HG03025 (cell line): ENCODE measurements around the gene BRD1.
"Not testable (repeated sequence)": the region's sequence is repeated elsewhere in the genome, so short reads cannot be mapped to it uniquely, and the experiment has no call there.

Experiments
- ATAC-seq: cut with Tn5 transposase; IDR thresholded peaks from one replicate; pipeline ENCODE4 v1.9.1; 2021; ENCODE audit warnings: mild to moderate bottlenecking, moderate library complexity; ENCODE audit not compliant: unreplicated experiment, low FRiP score

BRD1 gene

DNA sequence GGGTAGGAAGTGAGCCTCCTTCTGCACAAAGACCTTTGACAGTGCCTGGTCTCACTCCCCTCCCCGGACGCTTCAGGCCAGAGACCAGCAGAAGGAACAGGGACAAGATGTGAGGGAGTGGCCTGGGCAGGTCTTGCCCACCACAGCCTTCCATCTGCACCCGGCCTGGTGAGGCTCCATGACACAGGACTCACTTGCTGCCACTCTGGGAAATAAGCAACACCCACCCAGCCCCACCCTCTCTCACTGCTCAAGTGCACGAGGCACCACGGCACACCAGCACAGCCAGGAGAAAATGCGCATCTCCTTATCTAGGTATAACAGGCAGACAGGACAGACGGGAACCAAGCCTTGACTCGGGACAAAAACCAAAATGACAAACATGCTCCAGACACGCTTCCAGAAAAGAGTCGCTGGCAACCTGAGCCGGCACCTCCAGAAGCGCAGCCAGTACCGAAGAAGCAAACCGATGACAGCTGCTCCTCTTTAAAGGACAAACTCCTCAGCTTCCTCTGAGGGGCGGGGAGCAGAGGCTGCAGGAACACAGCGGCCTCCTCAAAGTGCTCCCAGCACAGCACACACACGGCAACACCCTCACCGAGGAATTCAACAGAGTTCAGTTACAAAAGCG, 41.7 kb downstream of the BRD1 start:
- ATAC-seq: no peak

DNA sequence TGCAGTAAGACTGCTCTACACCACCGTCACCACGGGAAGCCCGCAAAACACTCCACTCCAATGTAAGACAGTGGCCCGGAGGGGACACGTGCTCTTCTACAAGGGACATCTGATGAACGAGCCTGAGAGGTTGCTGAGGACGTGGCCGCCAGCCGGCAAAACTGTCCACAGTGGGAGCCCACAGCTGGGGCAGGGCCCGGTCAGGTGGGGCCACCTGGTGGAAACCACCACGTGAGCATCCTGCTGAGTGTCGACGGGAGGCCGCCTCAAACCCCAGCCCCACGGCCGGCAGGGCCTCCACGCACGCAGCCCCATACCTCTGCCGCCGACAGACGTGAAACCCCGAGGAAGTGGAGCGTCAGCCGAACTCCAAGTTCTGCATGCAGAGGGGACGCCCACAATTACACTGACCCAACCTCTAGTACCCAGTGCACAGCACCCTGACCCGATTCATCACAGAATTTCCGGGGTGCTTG, 42.6 kb downstream of the BRD1 start:
- no peak for ATAC-seq

DNA sequence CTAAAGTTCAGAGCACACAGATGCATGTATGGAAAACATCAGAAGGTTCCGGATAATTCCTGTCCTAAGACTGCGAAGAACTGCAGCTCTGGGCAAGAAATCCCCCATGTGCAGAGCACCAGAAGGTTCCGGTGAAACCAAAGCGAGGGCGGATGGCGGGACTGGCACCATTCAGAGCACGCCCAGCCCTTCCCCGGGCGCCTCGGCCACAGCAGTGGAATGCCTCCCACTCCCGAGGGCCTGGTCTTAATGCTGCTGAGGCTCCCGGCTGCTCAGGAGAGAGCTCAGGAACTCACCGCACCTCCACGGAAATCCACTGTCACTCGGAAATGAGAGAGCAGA, 43.1 kb downstream of the BRD1 start:
- no peak for ATAC-seq

DNA sequence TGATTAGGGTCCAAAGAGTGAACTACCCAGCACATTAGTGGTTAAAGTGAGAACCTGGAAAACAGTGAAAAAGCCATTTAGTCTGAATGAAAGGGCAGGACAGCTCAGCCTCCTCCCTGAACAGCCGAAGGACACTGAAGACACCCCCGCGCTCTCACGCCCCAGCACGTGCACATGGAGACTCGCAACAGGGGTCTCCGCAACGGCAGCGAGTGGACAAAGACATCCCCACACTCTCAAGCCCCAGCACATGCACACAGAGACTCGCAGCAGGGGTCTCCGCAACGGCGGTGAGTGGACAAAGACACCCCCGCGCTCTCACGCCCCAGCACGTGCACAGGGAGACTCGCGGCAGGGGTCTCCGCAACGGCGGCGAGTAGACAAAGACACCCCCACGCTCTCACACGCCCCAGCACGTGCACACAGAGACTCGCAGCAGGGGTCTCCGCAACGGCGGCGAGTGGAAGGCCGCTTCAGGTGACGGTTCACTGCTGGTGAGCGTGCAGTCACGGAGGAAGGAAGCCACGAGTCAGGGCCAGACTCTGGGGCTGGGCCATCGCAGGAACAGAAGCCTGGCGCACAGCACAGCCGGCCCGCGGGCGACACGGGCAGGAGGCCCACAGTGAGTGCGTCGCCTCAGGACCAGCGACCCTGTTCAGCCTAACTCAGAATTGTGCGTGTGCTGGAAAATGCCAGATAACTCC, 43.6 kb downstream of the BRD1 start:
- no peak for ATAC-seq

DNA sequence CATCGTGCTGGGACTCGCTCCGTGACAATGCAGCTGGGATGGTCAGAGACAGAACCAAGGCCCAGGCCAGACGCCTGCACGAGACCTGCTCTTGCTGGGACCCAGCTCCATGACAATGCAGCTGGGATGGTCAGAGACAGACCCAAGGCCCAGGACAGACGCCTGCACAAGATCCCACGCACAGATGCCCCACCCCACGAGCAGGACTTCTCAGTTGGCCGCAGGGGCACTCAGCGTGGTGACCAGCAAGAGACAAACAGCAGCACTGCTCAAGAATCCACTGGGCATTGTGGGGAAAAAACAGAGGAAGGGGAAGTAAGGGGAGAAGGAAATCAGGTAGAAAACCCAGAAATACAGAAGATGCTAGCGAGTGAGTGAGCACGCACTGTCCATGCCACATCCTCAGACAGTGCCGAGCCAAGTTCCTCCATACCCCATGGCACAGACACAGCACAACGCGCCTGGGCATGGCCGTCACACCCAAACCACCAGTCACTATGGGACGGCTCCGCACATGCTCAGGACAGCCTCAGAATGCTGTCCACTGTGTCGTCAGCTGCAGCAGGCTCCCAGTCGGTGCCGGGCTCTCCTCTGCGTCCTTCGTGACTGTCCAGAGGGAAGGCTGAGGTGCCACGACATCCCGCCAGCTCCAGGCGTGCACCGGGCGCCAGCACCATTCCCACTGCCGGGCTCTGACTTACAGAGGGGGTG, 44.5 kb downstream of the BRD1 start:
- ATAC-seq: no peak

DNA sequence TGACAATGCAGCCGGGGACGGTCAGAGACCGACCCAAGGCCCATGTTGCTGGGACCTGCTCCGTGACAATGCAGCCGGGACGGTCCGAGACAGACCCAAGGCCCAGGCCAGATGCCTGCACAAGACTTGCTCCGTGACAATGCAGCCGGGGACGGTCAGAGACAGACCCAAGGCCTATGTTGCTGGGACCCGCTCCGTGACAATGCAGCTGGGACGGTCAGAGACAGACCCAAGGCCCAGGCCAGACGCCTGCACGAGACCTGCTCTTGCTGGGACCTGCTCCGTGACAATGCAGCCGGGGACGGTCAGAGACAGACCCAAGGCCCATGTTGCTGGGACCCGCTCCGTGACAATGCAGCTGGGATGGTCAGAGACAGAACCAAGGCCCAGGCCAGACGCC, 45.8 kb downstream of the BRD1 start:
- ATAC-seq: not testable (repeated sequence)

DNA sequence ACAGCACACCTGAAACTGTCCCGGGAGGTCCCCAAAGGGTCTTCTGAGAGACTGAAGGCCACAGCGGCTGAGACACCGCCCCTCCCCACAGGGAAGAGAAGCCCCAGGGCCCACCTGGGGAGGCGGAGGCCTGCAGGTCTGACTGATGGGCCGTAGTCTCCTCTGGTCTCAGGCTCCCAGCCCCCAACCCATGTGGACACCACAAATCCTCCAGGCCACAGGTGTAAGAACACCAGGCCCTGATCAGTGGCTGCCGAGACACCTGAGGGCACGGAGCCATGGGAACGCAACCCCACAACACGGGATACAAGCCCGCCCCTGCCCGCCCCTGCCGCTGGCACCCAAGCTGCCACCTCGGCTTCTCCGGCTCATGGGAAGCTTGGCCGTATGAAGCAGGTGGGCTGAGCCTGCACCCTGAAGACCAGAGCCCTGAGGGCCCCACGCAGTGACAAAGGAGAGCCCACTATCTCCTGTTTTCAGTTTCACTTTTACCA, 46.3 kb downstream of the BRD1 start:
- no peak for ATAC-seq

DNA sequence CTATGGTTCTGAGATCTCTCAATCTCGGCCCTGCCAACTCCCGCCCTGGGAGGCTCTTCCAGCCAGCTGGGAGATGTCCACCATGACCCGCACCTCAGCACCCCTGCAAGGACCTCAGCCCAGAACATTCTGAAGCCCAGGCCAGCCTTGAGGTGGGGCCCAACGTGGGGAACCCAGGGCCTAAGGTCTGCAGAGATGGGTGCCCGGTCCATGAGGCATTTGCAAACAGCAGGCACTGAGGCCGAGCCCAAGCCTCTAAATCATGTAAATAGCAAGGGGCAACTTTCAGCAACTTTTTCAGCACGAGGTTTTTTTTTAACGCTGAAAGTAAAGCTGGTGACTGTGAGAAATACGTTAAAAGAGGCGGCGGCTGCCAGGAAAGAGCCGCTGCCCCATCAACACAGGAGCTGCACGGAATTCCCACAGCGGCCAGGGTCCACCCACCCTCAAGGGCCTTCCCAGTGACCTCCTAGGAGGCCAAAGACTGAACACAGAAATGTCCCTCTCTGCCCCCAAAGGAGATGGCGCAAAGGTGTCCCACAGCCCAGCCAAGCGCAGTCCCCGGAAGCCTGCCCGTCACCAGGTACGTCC, 46.9 kb downstream of the BRD1 start:
- no peak for ATAC-seq

DNA sequence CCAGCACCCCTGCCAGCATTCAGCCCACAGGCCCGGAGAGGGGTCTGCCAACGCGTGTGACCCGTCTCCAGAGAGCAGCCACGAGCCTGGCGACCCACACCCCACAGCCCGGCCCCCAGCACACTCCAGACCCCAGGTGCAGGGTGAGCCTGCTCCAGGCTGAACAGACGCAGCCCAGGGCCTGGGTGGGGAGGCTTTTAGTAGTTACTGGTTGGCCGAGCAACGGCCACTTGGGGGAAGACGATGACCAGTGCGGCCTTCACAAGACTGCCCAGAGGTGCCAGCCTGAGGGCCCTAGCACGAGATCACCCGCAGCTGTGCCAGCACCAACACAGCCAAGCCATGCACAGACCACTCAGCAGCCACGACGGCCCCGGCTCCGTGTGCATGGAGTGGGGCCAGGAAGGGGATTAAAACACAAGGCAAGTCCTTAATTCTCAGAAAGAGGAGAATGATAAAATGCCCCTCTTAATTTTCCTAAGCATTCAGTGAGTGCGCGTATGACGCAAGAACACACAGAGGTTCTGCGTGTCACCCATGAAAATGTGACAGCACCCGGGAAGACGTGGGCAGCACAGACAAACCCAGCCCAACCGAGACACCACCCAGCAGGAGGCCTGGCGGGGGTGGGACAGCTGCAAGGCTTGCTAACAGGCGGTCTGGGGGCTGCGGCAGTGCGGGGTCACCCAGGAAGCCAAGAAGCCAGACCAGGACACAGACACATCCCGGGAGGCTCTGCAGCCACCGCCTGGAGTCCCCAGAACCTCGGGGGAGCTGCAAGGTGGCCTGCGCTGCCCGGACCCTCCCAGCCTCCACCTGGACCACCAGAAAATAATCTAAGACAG, 47.6 kb downstream of the BRD1 start:
- ATAC-seq: no peak

DNA sequence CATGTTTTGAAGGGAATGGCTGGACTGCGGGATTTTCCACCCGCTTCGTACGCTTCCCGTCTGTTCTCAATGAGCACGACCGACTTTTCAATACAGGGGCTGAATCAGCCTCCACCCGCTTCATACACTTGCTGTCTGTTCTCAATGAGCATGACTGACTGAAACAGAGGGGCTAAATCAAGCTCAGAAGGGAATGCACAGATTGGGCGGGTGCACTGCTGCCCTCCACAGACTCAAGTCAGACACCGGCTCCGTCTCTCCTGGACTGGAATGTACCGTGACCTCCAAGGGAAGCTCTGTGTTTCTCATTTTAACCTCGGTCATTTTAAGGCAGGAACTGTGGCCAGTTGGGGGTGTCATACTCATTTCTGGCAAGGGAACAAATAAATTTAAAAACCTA, 48.5 kb downstream of the BRD1 start:
- no peak for ATAC-seq

DNA sequence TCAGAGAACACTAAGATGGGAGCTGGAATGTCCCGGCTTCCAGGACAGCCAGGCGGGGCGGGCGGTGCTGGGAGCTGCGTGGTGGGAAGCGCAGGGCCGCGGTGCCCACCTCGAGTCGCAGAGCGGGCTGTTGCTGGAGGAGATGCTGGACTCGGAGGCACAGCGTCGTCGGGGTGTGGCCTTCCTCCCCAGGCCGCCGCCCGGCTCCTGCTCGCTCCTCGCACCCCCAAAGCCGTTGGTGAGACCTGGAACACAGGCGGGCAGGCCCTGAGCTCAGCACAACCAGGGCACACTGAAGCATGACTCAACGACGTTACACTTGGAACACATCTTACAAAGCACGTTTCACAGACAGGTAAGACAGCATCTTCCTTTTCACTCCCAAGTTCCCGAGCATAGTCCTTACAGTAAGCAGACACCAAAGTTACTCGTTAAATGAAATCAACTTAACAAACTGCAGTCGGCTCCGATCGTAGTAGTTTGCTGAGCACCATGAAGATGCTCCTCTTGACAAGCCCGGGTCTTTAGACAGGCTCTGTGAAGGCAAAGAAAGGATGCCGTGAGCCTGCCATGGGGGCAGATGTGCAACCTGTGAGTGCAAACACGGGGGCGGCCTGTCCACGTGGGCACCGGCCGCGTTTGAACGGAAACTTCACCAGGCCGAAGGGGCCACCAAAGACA, 50.0 kb downstream of the BRD1 start:
- no peak for ATAC-seq

DNA sequence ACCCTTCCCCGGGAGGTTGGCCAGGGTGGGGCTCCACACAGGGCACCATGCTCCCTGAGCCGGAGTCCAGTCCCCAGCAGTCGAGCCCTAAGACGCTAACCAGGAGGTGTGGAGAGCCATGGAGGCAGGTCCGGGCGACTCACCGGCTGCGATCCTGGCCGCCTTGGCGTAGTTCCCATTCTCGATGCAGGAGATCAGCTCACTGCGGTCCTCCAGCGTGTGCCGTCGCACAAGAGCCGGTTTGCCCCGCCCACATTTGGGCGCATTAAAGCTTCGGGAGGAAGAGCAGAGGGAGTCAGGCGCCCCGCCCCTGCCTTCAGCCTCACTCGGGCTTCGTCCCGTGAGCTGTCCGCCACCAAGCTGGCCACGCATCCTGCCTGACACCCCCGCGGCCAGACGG, 50.8 kb downstream of the BRD1 start:
- no peak for ATAC-seq

DNA sequence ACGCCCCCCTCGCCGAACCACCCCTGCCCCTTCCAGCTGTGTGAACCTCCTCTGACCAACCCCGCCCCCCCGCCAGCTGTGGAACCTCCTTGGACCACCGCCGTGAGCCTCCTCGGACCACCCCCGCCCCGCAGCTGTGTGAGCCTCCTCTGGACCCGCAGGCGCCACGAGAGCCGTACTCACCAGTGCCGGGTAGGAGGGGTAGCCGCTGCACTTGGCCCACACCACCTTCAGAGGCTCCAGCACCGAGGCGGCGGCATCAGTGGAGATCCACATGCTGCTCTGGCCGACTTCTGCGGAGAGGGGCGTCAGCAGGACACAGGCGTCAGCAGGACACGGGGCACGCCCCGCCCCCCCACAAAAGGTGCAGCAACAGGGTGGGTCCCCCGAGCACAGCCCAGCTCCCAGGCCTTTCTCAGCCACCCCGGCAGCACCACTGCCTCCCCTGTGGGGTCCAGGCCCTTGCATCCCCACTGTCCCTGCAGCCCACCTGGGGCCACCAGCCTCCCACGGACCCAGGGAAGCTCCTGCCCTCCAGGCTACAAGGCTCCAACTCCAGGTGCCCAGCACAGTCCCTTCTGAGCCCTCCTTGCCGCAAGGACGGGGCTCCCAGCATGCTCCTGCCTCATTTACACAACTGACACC, 51.7 kb downstream of the BRD1 start:
- ATAC-seq: no peak

DNA sequence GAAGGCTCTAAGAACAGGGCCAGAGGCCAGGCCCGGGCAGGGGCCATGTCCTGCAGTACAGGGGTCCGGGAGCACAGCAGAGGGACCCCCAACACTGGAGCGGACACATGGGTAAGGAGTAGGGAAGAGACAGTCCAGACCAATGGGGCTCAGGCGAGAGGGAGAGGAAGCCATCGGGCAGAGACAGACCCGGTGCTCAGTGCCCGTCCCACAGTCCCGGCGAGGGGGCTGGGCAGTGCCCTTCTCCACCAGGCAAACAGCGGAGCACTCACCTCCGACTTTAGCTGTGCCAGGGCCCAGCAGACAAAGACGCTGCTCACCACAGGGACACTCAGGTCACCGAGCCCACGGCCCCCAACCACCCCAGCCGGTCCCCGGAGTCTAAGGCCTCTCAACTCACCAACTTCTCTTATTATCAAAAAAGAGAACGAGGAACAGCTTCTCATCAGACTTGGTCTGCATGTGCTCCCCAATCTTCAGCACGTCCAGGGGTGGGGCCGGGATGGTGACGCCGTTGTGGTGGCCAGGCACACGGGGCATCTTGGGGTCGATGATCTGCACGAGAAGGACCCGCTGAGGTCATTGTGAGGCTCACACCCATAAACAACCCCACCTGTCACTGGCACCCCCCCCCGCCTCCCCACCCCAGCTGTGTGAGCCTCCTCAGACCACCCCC, 52.3 kb downstream of the BRD1 start:
- no peak for ATAC-seq

DNA sequence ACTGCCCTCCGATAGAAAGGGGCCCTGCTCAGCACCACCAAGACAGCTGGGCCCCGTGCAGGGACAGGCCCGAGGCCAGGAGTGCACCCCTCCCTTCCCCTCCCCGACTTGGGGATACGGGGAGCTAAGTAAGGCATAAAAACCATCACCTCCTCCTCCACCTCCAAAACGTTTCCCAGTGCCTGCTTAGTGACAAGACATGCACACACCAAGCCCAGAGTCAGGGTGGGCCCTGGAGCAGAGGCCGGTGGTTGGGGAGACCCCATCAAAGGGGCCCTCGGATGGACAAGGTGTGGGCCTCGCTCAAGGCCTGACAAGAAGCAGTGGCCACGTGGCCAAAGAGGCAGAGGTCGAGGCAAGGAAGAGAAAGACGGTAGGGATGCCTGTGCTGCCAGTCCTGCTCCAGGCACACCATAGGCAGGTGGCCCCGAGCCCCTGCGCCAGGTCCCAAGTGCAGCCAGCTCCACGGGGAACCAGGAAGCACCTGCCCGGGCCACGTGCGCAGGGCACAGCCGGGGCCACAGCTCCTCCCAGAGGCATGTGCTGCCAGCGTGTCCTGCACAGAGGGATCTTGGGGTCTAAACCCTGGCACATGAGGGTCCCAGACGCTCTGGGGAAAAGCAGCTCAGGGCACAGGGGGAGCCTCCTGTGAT, 53.0 kb downstream of the BRD1 start:
- ATAC-seq: no peak

DNA sequence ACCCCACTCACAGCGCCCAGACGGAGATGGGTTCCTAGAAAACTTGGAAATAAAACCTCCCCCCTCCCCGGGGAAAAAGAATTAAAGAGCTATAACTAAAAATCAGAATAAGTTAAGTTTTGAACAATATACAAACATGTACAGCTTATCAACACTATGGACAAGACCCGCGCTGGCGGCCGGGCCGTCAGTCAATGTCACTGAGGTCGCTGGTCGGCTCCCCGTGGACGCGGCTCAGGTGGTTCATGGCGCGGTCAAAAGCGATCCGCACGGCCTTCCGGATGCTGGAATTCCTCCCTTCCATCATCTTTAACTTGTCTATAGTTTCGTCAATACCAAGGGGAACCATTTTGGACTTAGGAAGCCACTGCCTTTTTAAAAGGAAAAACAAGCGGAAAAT, 53.6 kb downstream of the BRD1 start:
- ATAC-seq: no peak

DNA sequence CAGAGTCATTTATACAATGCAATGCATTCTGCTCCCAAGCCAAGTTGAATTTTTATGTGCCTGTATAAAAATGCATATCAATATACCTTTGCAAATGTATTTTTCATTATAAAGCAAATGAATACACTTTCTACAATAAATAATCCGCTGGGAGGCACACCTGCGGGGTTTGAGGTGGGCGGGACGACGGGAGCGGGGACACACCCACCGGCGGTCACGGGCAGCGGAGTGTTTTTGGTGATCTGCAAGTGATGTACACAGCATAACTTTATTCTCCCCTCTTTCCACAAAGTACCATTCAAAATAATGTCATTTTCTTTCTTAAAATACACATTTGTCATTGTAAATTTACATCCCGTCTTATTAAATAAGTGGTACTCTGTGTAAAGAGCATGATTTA, 54.1 kb downstream of the BRD1 start:
- no peak for ATAC-seq

DNA sequence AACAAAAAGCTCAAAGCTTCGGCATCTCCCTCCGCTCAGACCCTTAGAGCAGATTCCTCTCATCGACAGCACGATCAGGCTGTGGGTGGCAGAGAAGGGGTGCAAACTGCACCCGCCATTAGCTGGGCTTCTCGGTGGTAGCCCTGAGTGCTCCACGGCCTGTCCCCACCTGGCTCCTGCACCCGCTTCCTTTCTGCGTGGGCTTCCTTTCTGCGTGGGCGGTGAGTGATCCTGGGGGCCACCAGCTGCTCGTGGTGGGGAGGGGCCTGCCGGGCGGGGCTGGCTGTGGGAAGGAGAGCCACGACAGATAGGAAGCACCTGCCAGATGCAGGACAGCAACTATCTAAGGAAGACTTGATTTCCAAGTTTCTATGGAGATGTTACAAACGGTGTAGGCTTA, 55.0 kb downstream of the BRD1 start:
- no peak for ATAC-seq
